ENCODE data around the gene GZMB.
"Not testable (repeated sequence)": the region's sequence is repeated elsewhere in the genome, so short reads cannot be mapped to it uniquely, and the experiment has no call there.

The GZMB gene

DNA sequence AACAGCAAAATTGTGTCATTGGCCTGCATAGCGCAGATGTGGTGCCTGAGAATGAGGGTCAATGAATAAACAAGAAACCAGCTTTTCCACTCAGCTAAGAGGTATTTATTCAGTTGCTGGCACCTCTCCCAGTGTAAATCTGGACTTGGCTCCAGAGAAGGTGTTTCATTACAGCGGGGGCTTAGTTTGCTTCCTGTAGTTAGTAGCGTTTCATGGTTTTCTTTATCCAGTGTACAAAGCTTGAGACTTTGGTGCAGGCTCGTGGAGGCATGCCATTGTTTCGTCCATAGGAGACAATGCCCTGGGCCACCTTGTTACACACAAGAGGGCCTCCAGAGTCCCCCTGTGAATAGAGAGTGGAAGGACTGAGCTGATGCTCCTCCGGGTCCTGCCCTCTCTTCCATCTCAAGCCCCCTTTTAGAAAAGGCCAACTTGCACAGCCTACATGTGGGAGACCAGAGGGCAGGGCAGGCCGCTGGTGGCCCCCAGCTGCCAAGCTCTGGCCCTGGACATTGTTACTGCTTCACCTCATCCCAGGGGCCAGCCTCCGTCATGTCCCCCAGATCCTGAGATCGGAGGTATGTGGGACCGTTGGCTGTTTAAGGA lies 3.0 kb downstream of the GZMB start:
- no peak for DNase-seq

DNA sequence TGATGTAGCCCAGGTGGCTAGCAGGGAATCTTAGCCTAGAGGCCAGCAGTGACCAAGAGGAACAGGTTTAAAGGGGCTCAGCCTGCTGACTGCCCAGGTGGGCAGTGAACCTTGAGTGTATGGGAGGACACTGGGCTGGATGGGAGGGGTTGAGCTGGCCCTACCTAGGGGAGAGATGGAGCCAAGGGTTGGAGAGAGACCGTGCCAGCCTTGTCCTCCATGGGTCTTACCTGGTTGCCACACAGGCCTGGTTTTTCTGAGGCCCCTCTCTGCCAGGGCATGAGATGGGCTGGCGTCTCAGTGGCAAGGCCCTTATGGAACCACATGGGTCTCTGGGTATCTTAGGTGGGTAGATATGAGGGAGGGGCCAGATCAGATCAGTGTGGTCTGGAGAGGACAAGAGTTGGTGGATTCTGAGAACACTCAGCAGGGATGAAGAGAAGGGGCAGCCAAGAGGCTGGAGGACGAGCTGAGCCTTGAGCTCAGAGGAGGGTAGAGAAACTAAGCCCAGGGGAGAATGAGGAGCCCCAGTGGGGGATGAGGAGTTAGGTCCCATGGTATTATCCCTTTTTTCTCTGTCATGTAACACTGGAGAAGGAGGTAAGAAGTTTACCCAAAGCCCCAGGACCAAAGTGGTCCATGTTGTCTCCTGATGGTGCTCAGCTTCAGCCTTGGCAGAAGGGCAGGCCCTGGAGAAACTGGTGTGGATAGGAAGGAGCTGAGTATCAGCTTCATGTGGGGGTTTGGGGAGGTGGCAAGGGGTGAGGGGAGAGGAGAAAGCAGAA lies 3.7 kb downstream of the GZMB start:
- no peak for DNase-seq

DNA sequence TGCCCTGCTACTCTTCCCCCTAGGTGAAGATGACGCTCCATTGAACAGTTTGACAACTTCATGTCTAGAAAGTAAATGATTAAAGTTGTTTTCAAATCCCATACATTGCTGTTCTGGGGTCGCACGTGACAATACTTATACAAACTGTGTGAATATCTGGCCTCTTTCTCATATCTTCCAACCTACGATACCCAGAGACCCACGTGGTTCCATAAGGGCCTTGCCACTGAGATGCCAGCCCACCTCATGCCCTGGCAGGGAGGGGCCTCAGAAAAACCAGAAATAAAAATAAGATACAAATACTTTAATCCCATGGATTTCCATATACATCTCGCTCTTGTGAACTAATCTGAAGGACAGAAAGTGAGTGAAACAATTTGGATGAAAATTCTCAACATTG lies 4.5 kb downstream of the GZMB start:
- DNase-seq: no peak

DNA sequence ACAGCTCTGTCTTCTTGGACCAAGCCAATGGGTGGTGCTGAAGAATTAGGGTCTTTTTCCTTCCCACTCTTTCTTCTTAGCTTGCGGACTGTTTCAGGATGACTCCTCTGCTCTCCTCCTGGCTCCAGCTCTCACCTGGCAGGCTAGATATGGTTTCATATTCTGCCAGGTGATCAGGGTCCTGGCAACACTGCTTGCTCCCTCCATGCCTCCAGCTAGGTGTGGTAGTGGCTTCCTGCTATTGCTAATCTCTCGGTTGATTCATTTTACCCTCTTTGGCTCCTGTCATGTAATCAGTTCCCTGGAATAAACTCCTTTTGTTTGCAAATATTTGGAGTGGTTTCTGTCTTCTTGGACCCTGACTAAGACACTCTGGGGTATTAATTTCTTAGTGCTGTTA lies 20.2 kb downstream of the GZMB start:
- no peak for DNase-seq

DNA sequence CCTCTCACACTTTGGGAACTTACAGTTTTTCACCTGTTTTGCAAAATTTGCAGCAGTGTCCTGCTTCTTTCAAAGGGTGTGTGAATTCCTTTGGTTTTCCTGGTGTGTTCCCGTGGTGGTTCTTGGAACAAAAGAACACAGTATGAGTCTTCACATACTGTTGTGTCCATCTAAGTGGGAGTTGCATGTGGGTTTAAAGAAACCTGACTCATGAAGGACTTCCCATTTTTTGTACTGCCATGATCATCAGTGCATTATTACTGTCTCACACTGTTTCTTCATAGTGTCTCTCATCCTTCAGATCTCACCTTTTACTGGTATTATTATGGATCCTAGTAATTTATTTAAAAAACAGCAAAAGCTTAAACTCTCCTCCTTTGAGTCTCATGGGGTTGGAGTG lies 20.7 kb downstream of the GZMB start:
- no peak for DNase-seq

DNA sequence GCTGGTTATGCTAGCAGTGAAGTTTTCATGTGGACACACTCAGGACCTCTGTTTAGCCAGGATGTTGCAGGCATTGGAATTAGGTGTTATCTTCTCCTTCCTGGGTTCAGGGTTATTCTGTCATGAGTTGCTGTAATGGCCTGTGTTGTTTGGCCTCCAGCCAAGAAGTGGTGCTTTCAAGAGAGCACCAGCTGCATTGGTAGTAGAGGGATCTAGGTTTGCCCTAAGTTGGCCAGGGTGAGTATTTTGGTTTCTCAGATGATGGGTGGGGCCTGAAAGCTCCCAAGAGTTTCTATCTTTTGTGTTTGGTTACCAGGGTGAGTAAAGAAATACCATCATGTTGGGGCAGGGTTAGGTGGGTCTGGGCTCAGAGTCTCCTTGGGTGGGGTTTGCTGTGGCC lies 21.8 kb downstream of the GZMB start:
- DNase-seq: no peak

DNA sequence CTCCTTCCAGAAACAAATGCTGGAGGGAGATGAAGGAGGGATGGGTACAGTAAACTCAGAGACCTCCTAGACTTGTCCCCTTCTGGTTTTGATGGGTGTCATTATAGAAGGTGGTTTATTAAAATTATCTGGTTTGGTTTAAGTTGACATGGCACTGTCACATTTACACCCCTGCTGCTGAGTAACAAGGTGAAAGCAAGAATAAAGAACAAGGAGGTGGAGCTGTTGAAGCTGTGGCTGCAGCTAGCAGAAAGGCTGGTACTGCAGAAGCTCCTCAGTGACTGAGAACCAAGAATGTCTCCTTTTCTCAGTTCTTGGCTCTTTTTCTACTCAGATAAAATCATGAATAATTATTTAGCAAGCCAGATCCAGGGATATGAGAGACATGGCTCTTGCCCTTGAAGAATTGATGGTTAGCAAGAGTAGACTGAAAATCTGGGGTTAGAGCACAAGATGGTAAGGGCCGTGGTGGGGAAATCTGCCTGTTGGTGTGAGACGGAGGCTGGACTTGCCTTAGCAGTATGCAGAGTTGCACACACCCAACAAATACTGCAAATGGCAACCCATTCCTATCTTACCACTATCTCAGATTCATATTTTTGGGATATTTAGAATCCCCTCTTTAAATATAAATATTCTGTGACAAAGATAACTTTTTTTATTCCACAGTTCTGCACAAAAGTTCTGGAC lies 24.2 kb downstream of the GZMB start, which contains the start of gene GZMH:
TSS of gene GZMH (minus strand) at position 31 of the 690 bp plus-strand sequence. CDS start 72 bp downstream, outside the sequence.
- no peak for DNase-seq

DNA sequence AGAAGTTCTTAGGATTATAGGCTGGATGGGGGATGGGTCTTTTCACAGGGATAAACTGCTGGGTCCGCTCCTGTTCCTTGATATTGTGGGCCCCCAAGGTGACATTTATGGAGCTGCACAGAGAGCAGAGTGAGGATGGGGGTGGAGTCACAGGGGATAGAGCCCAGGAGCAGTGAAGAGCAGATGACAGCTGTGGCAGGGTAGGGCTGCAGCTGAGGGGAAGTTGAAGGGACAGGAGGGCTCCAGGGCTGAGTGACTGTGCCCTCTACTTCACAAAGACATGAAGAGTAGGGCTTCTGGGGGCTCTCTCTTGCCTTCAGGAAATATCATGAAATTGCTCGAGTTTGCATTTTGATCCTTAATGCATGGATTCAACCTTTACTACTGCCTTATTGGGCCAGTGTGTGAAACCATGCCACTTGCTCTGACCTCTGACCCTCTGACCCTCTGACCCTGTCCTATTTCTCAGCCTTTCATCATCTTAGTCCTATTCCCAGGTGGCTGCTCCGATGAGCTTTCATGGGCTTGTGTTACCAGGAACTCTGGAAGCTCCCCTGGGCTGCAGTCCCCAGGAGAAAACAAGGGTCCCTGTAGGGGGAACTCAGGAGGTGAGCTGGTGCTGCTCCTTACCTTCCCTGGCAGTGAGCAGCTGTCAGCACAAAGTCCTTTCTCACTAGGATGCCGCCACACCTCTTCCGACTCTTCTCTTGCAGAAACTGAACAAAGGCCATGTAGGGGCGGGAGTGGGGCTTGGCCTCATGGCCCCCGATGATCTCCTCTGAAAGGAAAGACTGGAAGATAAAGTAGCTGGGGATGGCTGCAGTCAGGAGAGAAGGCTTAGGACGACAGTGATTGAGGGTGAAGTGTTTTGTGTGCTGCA lies 26.1 kb downstream of the GZMB start:
- no peak for DNase-seq

DNA sequence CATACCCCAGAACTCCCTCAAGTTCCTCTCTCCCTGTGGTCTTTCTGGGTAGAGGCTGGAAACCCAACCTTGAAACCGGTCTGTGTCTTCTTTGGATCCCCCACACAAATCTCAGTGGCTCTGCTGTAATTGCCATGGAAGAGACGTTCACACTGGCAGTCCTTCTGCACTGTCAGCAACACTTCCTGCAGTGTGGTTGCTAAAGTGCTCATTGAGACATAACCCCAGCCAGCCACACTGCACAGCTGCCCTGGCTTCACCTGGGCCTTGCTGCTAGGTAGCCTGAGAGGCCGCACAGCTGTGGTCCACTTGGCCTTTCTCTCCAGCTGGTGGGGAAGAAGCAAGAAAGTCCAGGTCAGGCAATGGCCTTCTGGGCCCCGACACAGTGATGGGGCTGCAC lies 26.9 kb downstream of the GZMB start:
- peak; percentile 61 for DNase-seq

DNA sequence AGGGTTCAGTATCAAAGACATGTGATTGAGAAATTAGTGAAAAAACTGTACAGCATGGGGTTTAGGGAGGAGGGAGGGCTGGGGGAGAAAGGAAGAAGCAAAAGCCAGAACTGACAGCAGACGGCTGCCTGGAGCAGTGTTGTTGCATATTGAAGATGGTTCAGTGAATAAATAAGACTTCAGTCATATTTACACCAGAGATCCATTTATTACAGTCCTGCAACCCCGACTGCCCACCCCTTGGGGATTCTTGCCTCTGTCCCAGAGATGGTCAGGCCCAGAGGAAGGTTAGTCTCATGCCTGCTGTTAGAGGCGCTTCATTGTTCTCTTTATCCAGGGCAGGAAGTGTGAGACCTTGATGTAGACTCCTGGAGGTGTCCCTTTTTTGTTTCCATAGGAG lies 27.7 kb downstream of the GZMB start:
- DNase-seq: no peak

DNA sequence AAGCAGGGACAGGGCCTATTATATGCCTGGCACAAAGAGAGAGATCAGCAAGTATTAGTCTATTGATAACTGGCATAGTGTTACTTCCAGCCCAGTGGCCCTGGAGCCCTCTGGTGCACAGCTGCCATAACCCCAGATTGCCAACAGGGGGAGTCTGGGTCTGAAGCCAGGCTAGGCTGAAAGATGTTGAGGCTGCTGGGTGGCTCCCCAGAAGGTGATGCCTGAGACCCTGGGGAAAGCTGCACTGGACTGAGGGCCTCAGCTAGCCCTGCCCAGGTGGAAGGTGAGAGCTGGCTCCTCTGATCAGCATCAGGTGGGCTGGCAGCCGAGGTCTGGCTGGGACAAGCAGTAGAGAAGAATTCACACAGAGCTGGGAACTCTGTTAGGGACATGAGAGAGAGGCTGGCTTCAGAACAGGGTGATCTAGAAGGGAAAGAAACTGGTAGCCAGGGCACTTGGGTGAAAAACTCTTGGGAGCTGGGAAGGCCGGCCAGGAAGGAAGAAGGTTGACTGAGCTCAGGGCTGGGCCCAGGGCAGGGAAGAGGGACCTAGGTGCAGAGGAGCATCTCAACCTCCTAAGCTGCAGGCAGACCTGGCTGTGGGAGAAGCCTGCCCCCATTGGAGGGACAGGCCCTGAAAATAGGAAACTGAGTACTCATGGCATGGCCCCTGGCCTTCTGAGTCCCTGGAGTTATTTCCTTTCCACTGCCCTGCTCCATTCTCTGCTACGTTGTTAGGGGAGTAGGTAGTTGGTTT lies 28.4 kb downstream of the GZMB start:
- DNase-seq: no peak

DNA sequence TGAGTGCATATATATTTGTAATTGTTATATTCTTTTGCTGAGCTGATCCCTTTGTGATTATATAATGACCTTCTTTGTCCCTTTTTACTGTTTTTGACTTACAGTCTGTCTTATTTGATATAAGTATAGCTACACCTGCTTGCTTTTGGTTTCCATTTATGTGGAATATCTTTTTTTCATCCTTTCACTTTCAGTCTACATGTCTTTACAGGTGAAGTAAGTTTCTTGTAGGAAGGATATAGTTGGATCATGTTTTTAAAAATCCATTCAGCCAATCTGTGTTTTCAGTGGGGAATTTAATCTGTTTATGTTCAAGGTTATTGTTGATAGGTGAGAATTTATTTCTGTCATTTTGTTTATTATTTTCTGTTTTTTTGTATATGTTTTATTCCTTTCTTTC lies 36.6 kb downstream of the GZMB start:
- no peak for DNase-seq

DNA sequence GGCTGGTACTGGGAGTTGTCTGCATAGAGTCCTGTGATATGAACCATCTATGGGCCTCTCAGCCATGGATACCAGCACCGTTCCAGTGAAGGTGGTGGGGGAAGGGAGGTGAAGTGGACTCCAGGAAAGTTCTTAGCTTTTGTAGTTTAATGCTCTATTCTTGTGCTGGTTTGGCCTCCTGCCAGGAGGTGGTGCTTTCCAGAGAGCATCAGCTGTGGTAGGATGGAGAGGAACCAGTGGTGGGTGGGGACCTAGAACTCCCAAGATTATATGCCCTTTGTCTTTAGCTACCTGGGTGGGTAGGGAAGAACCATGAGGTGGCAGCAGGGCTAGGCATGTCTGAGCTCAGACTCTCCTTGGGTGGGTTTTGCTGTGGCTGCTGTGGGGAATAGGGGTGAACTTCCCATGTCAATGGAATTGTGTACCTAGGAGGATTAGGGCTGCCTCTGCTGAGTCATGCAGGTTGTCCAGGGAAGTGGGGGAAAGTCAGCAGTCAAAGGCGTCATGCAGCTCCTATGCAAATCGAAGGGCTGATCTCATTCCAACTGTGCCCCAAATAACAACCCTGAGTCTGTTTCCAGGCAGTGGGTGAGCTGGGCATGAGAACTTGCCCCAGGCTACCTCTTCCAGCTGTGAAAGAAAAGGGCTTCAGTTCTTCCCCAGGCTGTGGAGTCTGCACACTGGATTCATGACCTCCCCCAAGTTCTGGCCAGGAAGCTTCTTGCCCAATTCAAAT lies 38.7 kb downstream of the GZMB start:
- no peak for DNase-seq

DNA sequence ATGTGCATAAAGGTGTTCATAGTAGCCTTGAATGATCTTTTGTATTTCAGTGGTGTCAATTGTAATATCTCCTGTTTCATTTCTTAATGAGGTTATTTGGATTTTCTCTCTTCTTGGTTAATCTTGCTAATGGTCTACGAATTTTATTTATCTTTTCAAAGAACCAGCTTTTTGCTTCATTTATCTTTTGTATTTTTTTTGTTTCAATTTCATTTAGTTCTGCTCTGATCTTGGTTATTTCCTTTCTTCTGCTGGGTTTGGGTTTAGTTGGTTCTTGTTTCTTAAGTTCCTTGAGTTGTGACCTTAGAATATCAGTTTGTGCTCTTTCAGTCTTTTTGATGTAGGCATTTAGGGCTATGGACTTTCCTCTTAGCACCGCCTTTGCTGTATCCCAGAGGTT lies 43.0 kb downstream of the GZMB start:
- DNase-seq: not testable (repeated sequence)

DNA sequence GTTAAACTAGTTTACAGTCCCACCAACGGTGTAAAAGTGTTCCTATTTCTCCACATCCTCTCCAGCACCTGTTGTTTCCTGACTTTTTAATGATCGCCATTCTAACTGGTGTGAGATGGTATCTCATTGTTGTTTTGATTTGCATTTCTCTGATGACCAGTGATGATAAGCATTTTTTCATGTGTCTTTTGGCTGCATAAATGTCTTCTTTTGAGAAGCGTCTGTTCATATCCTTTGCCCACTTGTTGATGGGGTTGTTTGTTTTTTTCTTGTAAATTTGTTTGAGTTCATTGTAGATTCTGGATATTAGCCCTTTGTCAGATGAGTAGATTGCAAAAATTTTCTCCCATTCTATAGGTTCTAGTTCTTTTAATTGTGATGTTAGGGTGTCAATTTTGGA lies 49.6 kb downstream of the GZMB start:
- not testable (repeated sequence) for DNase-seq

Measured in GF-D8 (cell line).